DLD1 (cell line): ENCODE results near the gene WSCD2.

Experiments used
- in situ Hi-C: cut with HindIII; loops from 2 replicates; pipeline ENCODE4 v1.10.0; 2017; ENCODE audit warnings: low sequenced_read_pairs

The WSCD2 gene

GRCh38 chr12:108289350-108290161, 160.5 kb downstream of the WSCD2 start:
- in situ Hi-C loops: no loop called here

- in situ Hi-C loops: no loop called here
Observed at GRCh38 chr12:108295641-108296040, 166.6 kb downstream of the WSCD2 start.

GRCh38 chr12:108296945-108297344, 167.9 kb downstream of the WSCD2 start:
- in situ Hi-C loops: no loop called here

- in situ Hi-C loops: no loop called here
Observed at GRCh38 chr12:108297424-108297823, 168.3 kb downstream of the WSCD2 start.

- in situ Hi-C loops: no loop called here
Observed at GRCh38 chr12:108297895-108298760, 169.0 kb downstream of the WSCD2 start.

GRCh38 chr12:108298761-108299275, 169.7 kb downstream of the WSCD2 start:
- in situ Hi-C loops: no loop called here

- in situ Hi-C loops: no loop called here
Observed at GRCh38 chr12:108299516-108299915, 170.4 kb downstream of the WSCD2 start.
